Trophoblast cell (in vitro differentiated cells and primary cell): ENCODE results near the gene TMEM132C.

Source experiments
- DNase-seq, 2 donors: peaks; one replicate each; pipeline ENCODE4 v3.0.0-alpha.2; 2016
- H2AFZ ChIP-seq: 2 replicates; pipeline ENCODE4 v1.6.1; 2013; ENCODE audit warnings: low read length, moderate library complexity, mild to moderate bottlenecking; ENCODE audit not compliant: insufficient read depth, poor library complexity
- H2AK5ac ChIP-seq: 2 replicates; pipeline ENCODE4 v1.6.1; 2013; ENCODE audit warnings: mild to moderate bottlenecking, low read length
- H2BK120ac ChIP-seq: 2 replicates; pipeline ENCODE4 v1.6.1; 2013; ENCODE audit warnings: low read length, mild to moderate bottlenecking, moderate library complexity; ENCODE audit not compliant: insufficient read depth, poor library complexity
- H2BK12ac ChIP-seq: 2 replicates; pipeline ENCODE4 v1.6.1; 2013; ENCODE audit warnings: mild to moderate bottlenecking, low read length, moderate library complexity
- H2BK5ac ChIP-seq: 2 replicates; pipeline ENCODE4 v1.6.1; 2013; ENCODE audit warnings: low read length, low read depth, moderate library complexity, mild to moderate bottlenecking; ENCODE audit not compliant: poor library complexity
- H3K14ac ChIP-seq: 2 replicates; pipeline ENCODE4 v1.6.1; 2013; ENCODE audit warnings: mild to moderate bottlenecking, low read length
- H3K18ac ChIP-seq: 2 replicates; pipeline ENCODE4 v1.6.1; 2013; ENCODE audit warnings: mild to moderate bottlenecking, low read length
- H3K23ac ChIP-seq: 2 replicates; pipeline ENCODE4 v1.6.1; 2013; ENCODE audit warnings: low read length
- H3K27ac ChIP-seq: 2 replicates; pipeline ENCODE4 v1.5.1; 2013; ENCODE audit warnings: low read depth, mild to moderate bottlenecking, inconsistent platforms, low read length, moderate library complexity
- H3K27me3 ChIP-seq: 2 replicates; pipeline ENCODE4 v1.6.1; 2013; ENCODE audit warnings: inconsistent platforms, mild to moderate bottlenecking, low read length, moderate library complexity; ENCODE audit not compliant: insufficient read depth
- H3K36me3 ChIP-seq, 2 experiments: 1 replicate in 1 of 2; 2 replicates in 1 of 2; pipeline ENCODE4 v1.6.1; 2013; ENCODE audit warnings: low read length in 2 of 2, mild to moderate bottlenecking in 2 of 2, moderate library complexity in 1 of 2; ENCODE audit not compliant: insufficient read depth in 2 of 2, control insufficient read depth in 1 of 2
- H3K4ac ChIP-seq: 2 replicates; pipeline ENCODE4 v1.6.1; 2013; ENCODE audit warnings: low read depth, mild to moderate bottlenecking, low read length, moderate library complexity
- H3K4me1 ChIP-seq, 2 experiments: 1 replicate in 1 of 2; 2 replicates in 1 of 2; pipeline ENCODE4 v1.6.1; 2013; ENCODE audit warnings: low read length in 2 of 2, mild to moderate bottlenecking in 2 of 2, moderate library complexity in 1 of 2; ENCODE audit not compliant: insufficient read depth in 2 of 2, control insufficient read depth in 1 of 2
- H3K4me2 ChIP-seq: 2 replicates; pipeline ENCODE4 v1.6.1; 2013; ENCODE audit warnings: inconsistent platforms, mild to moderate bottlenecking, low read length, moderate library complexity
- H3K4me3 ChIP-seq: 2 replicates; pipeline ENCODE4 v1.5.1; 2013; ENCODE audit warnings: mild to moderate bottlenecking, low read depth, low read length, inconsistent platforms
- H3K79me1 ChIP-seq: one replicate; pipeline ENCODE4 v1.6.1; 2013; ENCODE audit warnings: low read length
- H3K79me2 ChIP-seq: 2 replicates; pipeline ENCODE4 v1.6.1; 2013; ENCODE audit warnings: low read length, mild to moderate bottlenecking; ENCODE audit not compliant: control insufficient read depth, insufficient read depth, poor library complexity
- H3K9ac ChIP-seq: 2 replicates; pipeline ENCODE4 v1.6.1; 2013; ENCODE audit warnings: mild to moderate bottlenecking, low read length
- H3K9me3 ChIP-seq: 2 replicates; pipeline ENCODE4 v1.6.1; 2013; ENCODE audit warnings: low read depth, mild to moderate bottlenecking, control low read depth, inconsistent platforms, low read length; ENCODE audit not compliant: insufficient read depth
- H4K12ac ChIP-seq: 2 replicates; pipeline ENCODE4 v1.6.1; 2013; ENCODE audit warnings: low read depth, mild to moderate bottlenecking, low read length, moderate library complexity
- H4K8ac ChIP-seq: 2 replicates; pipeline ENCODE4 v1.6.1; 2013; ENCODE audit warnings: low read depth, mild to moderate bottlenecking, low read length, moderate library complexity
- H4K91ac ChIP-seq: one replicate; pipeline ENCODE4 v1.6.1; 2013; ENCODE audit warnings: low read depth, mild to moderate bottlenecking, low read length, moderate library complexity
- WGBS: extraction: QIAGEN DNeasy Blood & Tissue Kit; methylation state at CpG from one replicate; pipeline ENCODE4 v1.1.7; 2013; ENCODE audit warnings: missing lambda C conversion rate; ENCODE audit not compliant: insufficient read length, insufficient coverage; ENCODE audit errors: extremely low coverage; 5-methylcytosine and 5-hydroxymethylcytosine counted together

TMEM132C gene

DNA sequence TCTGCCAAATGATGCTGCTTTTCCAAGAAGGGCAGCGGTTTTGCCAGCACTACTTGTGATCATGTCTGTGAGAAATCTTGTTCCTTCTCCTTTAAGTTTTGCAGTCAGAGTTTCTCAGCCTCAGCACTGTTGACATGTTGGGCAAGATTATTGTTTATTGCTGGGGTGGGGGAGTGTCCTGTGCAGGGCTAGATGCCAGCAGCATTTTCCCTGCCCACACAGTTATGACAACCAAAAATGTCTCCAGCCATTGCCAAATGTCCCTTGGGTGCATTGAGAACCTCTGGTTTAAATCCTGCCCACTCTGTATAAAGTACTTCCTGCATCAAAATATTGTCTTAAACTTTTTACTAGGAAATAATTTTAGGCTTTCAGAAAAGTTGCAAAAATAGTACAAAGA, 20.0 kb downstream of the TMEM132C start:
- Histone ChIP-seq H3K27me3 (no peaks in the 10 kb centered on the region), H2AFZ (no peak overlapping the region), H3K9me3 (peaks cover 2% of the 10 kb centered on the region), H3K27ac (no peak overlapping the region), H2BK12ac (no peak overlapping the region), H4K91ac (no peak overlapping the region), H3K79me2 (no peaks in the 10 kb centered on the region), H3K79me1 (no peaks in the 10 kb centered on the region), H3K18ac (no peak overlapping the region), H4K12ac (no peak overlapping the region), H2BK120ac (no peak overlapping the region), H2BK5ac (no peak overlapping the region), H4K8ac (no peak overlapping the region), H3K4ac (no peak overlapping the region), H3K4me2 (no peak overlapping the region), H3K4me1 (no peaks in the 10 kb centered on the region), H3K23ac (peak overlapping the region; percentile 35), H3K14ac (no peak overlapping the region), H3K4me3 (no peak overlapping the region), H2AK5ac (no peak overlapping the region), H3K36me3 (no peaks in the 10 kb centered on the region), H3K9ac (no peak overlapping the region)
- no CpG with 5 or more reads among the region's 1 CpG for WGBS
- peak in 1 of 2 donors; percentile 2 for DNase-seq

DNA sequence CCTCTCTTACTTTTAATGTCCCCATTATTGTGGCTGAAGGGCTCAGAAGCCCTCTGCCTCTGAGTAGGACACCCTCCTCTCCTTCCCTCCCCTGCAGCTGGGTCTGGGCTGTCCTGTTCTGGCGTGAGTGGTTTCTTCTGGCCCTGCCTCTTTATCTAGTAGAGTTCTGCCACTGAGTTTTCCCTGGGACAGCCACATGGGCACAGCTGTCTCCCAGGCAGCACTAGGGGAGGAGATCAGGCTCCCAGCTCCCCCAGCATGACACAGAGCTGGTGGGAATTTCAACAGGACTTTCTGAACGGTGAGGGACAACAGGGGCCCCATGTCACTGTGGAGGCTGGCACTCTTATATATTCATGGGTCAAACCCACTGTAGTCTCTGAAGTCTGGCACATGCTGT, 21.4 kb downstream of the TMEM132C start:
- no peak overlapping the region for H3K14ac ChIP-seq
- H3K27me3 ChIP-seq, result no peaks in the 10 kb centered on the region
- H3K4ac ChIP-seq, result no peak overlapping the region
- no peaks in the 10 kb centered on the region for H3K79me1 ChIP-seq
- no peak overlapping the region for H3K18ac ChIP-seq
- H3K27ac ChIP-seq, result no peak overlapping the region
- no CpG with 5 or more reads among the region's 2 CpGs for WGBS
- H3K4me2 ChIP-seq, result no peak overlapping the region
- no peaks in the 10 kb centered on the region for H3K36me3 ChIP-seq
- no peak overlapping the region for H4K12ac ChIP-seq
- H2AFZ ChIP-seq, result no peak overlapping the region
- H4K8ac ChIP-seq, result no peak overlapping the region
- H2AK5ac ChIP-seq, result no peak overlapping the region
- no peak for DNase-seq
- no peak overlapping the region for H3K9ac ChIP-seq
- H4K91ac ChIP-seq, result no peak overlapping the region
- H2BK5ac ChIP-seq, result no peak overlapping the region
- no peak overlapping the region for H2BK120ac ChIP-seq
- no peaks in the 10 kb centered on the region for H3K79me2 ChIP-seq
- H3K23ac ChIP-seq, result no peak overlapping the region
- H3K4me1 ChIP-seq, result no peaks in the 10 kb centered on the region
- H2BK12ac ChIP-seq, result no peak overlapping the region
- no peak overlapping the region for H3K4me3 ChIP-seq
- peaks cover 2% of the 10 kb centered on the region for H3K9me3 ChIP-seq

- H3K4me2 ChIP-seq, result no peak overlapping the region
- no peak overlapping the region for H4K12ac ChIP-seq
- no peak overlapping the region for H2AK5ac ChIP-seq
- no peak overlapping the region for H2BK120ac ChIP-seq
- no peaks in the 10 kb centered on the region for H3K79me1 ChIP-seq
- no peak overlapping the region for H3K4ac ChIP-seq
- no peak overlapping the region for H2BK5ac ChIP-seq
- peaks cover 2% of the 10 kb centered on the region for H3K9me3 ChIP-seq
- no peaks in the 10 kb centered on the region for H3K79me2 ChIP-seq
- no peak overlapping the region for H2AFZ ChIP-seq
- no CpG with 5 or more reads among the region's 13 CpGs for WGBS
- H4K91ac ChIP-seq, result no peak overlapping the region
- H3K9ac ChIP-seq, result no peak overlapping the region
- peak overlapping the region; percentile 58 for H3K23ac ChIP-seq
- no peak for DNase-seq
- no peak overlapping the region for H2BK12ac ChIP-seq
- H3K4me3 ChIP-seq, result peak overlapping the region; percentile 36
- H3K14ac ChIP-seq, result no peak overlapping the region
- no peaks in the 10 kb centered on the region for H3K27me3 ChIP-seq
- H3K18ac ChIP-seq, result no peak overlapping the region
- H4K8ac ChIP-seq, result no peak overlapping the region
- no peaks in the 10 kb centered on the region for H3K4me1 ChIP-seq
- H3K36me3 ChIP-seq, result no peaks in the 10 kb centered on the region
- H3K27ac ChIP-seq, result no peak overlapping the region
Measured at GRCh38 chr12:128288896-128289295, 21.9 kb downstream of the TMEM132C start.

GRCh38 chr12:128290938-128291337, 24.0 kb downstream of the TMEM132C start:
- H2BK120ac ChIP-seq, result no peak overlapping the region
- H3K79me1 ChIP-seq, result no peaks in the 10 kb centered on the region
- H3K23ac ChIP-seq, result no peak overlapping the region
- H3K27ac ChIP-seq, result no peak overlapping the region
- no peak overlapping the region for H4K12ac ChIP-seq
- DNase-seq, result no peak
- H3K14ac ChIP-seq, result no peak overlapping the region
- no CpG with 5 or more reads among the region's 6 CpGs for WGBS
- no peak overlapping the region for H2BK12ac ChIP-seq
- no peaks in the 10 kb centered on the region for H3K36me3 ChIP-seq
- H3K9me3 ChIP-seq, result peaks cover 2% of the 10 kb centered on the region
- no peaks in the 10 kb centered on the region for H3K4me1 ChIP-seq
- H2AK5ac ChIP-seq, result no peak overlapping the region
- H3K18ac ChIP-seq, result no peak overlapping the region
- H3K4ac ChIP-seq, result no peak overlapping the region
- H4K8ac ChIP-seq, result no peak overlapping the region
- H3K9ac ChIP-seq, result no peak overlapping the region
- H3K4me2 ChIP-seq, result no peak overlapping the region
- H3K79me2 ChIP-seq, result no peaks in the 10 kb centered on the region
- H3K4me3 ChIP-seq, result no peak overlapping the region
- H2BK5ac ChIP-seq, result no peak overlapping the region
- H3K27me3 ChIP-seq, result no peaks in the 10 kb centered on the region
- no peak overlapping the region for H2AFZ ChIP-seq
- no peak overlapping the region for H4K91ac ChIP-seq
